H1 (cell line): Measurements from ENCODE around the gene CAVIN1. TPM values are rescaled to one million over a fixed set of nuclear protein-coding genes. Genes with fewer than 3 reads are reported as not detected.

Experiments
- CTCF ChIA-PET: fragments of 300-600 bp; sonication (Branson Sonifier 250); formaldehyde crosslinking; loops from one replicate; lab custom pipeline; 2021; ENCODE audit not compliant: partially characterized antibody; lab: Charles Lee
- POLR2A ChIA-PET: fragments of 300-600 bp; sonication (Branson Sonifier 250); formaldehyde crosslinking; loops from one replicate; lab custom pipeline; 2021; ENCODE audit warnings: inconsistent platforms; ENCODE audit not compliant: partially characterized antibody; lab: Charles Lee
- DNase-seq, 2 experiments: peaks; one replicate each; pipeline versions ENCODE4 v3.0.0 to v3.0.0-alpha.2; 2010 to 2022; ENCODE audit warnings: low spot score in 2 of 2, low read depth in 1 of 2, mixed read lengths in 1 of 2
- FAIRE-seq: peaks from 2 replicates; lab custom pipeline; 2011; peaks lifted over from hg19 to GRCh38; lab: Jason Lieb, UNC
- H2AFZ ChIP-seq: 2 replicates; pipeline ENCODE4 v1.8.1; 2012; ENCODE audit warnings: low read length, inconsistent platforms
- H2AK5ac ChIP-seq: 2 replicates; pipeline ENCODE4 v1.6.1; 2013; ENCODE audit warnings: low read depth, low read length
- H2BK120ac ChIP-seq: replicated peaks from 2 replicates; pipeline ENCODE3; 2013; ENCODE audit warnings: low read depth, low read length, inconsistent platforms
- H2BK12ac ChIP-seq: 2 replicates; pipeline ENCODE4 v1.6.1; 2013; ENCODE audit warnings: low read depth, low read length
- H2BK15ac ChIP-seq: 2 replicates; pipeline ENCODE4 v1.6.1; 2013; ENCODE audit warnings: low read length
- H2BK20ac ChIP-seq: 2 replicates; pipeline ENCODE4 v1.6.1; 2013; ENCODE audit warnings: low read length
- H2BK5ac ChIP-seq: 2 replicates; pipeline ENCODE4 v1.6.1; 2013; ENCODE audit warnings: low read depth, low read length
- H3K14ac ChIP-seq: 2 replicates; pipeline ENCODE4 v1.6.1; 2013; ENCODE audit warnings: inconsistent platforms; ENCODE audit not compliant: insufficient read length
- H3K18ac ChIP-seq: 2 replicates; pipeline ENCODE4 v1.6.1; 2013; ENCODE audit warnings: low read length; ENCODE audit errors: extremely low read depth
- H3K23ac ChIP-seq: 2 replicates; pipeline ENCODE4 v1.6.1; 2013; ENCODE audit warnings: inconsistent platforms; ENCODE audit not compliant: insufficient read length
- H3K23me2 ChIP-seq: 2 replicates; pipeline ENCODE4 v1.6.1; 2013; ENCODE audit warnings: low read depth, low read length
- H3K27ac ChIP-seq: 2 replicates; pipeline ENCODE4 v1.6.1; 2011; ENCODE audit warnings: low read depth, low read length, inconsistent platforms
- H3K27me3 ChIP-seq, 4 experiments: replicated peaks in 1 of 4; 1 replicate in 1 of 4; 2 replicates in 3 of 4; pipeline versions ENCODE4 v1.6.1 to v1.8.1; 2011 to 2013; ENCODE audit warnings: low read length in 3 of 4, mild to moderate bottlenecking in 3 of 4, inconsistent platforms in 2 of 4, mixed read lengths in 2 of 4, moderate library complexity in 1 of 4; ENCODE audit not compliant: control insufficient read depth in 3 of 4, insufficient read depth in 3 of 4; ENCODE audit errors: extremely low read depth in 1 of 4
- H3K36me3 ChIP-seq, 4 experiments: 2 replicates each; pipeline versions ENCODE4 v1.6.1 to v1.8.1; 2011 to 2013; ENCODE audit warnings: mild to moderate bottlenecking in 4 of 4, low read length in 3 of 4, moderate library complexity in 2 of 4, control low read depth in 1 of 4, inconsistent platforms in 1 of 4; ENCODE audit not compliant: insufficient read depth in 4 of 4, control insufficient read depth in 2 of 4
- H3K4ac ChIP-seq: replicated peaks from 2 replicates; pipeline ENCODE3; 2013; ENCODE audit warnings: low read length, low read depth, mixed read lengths, inconsistent platforms; ENCODE audit not compliant: insufficient read length
- H3K4me1 ChIP-seq, 4 experiments: replicated peaks in 1 of 4; 1 replicate in 1 of 4; 2 replicates in 3 of 4; pipeline versions ENCODE4 v1.6.1 to v1.8.1; 2011 to 2013; ENCODE audit warnings: low read length in 3 of 4, inconsistent platforms in 2 of 4, mixed read lengths in 1 of 4; ENCODE audit not compliant: insufficient read depth in 4 of 4, control insufficient read depth in 3 of 4
- H3K4me2 ChIP-seq, 2 experiments: 2 replicates each; pipeline versions ENCODE4 v1.6.1 to v1.8.1; 2011 to 2013; ENCODE audit warnings: low read depth in 2 of 2, low read length in 2 of 2, control low read depth in 1 of 2, inconsistent platforms in 1 of 2, mild to moderate bottlenecking in 1 of 2; ENCODE audit not compliant: insufficient read depth in 1 of 2
- H3K4me3 ChIP-seq, 4 experiments: fragments of 200-600, 300-600 bp in 1 of 4; sonication (generic), shearing (Covaris generic), sonication (Bioruptor Twin) in 1 of 4; 2 replicates each; pipeline versions ENCODE4 v1.5.1 to v1.8.1; 2011 to 2016; ENCODE audit warnings: low read length in 4 of 4, low read depth in 3 of 4, control low read depth in 2 of 4, inconsistent platforms in 2 of 4, mild to moderate bottlenecking in 2 of 4, mixed read lengths in 1 of 4, moderate library complexity in 1 of 4; ENCODE audit not compliant: insufficient read depth in 2 of 4; ENCODE audit errors: extremely low read depth in 1 of 4
- H3K56ac ChIP-seq: replicated peaks from 2 replicates; pipeline ENCODE3; 2013; ENCODE audit warnings: low read depth, mild to moderate bottlenecking, mixed read lengths, low read length, inconsistent platforms; ENCODE audit not compliant: insufficient read length
- H3K79me1 ChIP-seq: 2 replicates; pipeline ENCODE4 v1.6.1; 2013; ENCODE audit warnings: low read depth, low read length, control low read depth
- H3K79me2 ChIP-seq, 2 experiments: 2 replicates each; pipeline versions ENCODE4 v1.6.1 to v1.8.1; 2012 to 2013; ENCODE audit warnings: low read length in 2 of 2, mild to moderate bottlenecking in 2 of 2, inconsistent platforms in 1 of 2; ENCODE audit not compliant: insufficient read depth in 2 of 2, control insufficient read depth in 1 of 2
- H3K9ac ChIP-seq, 4 experiments: replicated peaks in 1 of 4; 1 replicate in 1 of 4; 2 replicates in 3 of 4; pipeline versions ENCODE4 v1.6.1 to v1.8.1; 2011 to 2013; ENCODE audit warnings: low read depth in 3 of 4, low read length in 3 of 4, control low read depth in 2 of 4, mild to moderate bottlenecking in 2 of 4, moderate library complexity in 2 of 4, inconsistent platforms in 1 of 4; ENCODE audit errors: extremely low read depth in 1 of 4
- H3K9me3 ChIP-seq, 2 experiments: 2 replicates each; pipeline versions ENCODE4 v1.6.1 to v1.8.1; 2012 to 2013; ENCODE audit warnings: mild to moderate bottlenecking in 2 of 2, moderate library complexity in 2 of 2, control low read depth in 1 of 2, inconsistent platforms in 1 of 2, low read depth in 1 of 2, low read length in 1 of 2, mixed read lengths in 1 of 2; ENCODE audit not compliant: insufficient read depth in 2 of 2
- H4K20me1 ChIP-seq, 2 experiments: replicated peaks in 1 of 2; 2 replicates each; pipeline versions ENCODE3 to v1.8.1; 2011 to 2013; ENCODE audit warnings: inconsistent platforms in 2 of 2, low read length in 2 of 2, mild to moderate bottlenecking in 1 of 2; ENCODE audit not compliant: insufficient read depth in 2 of 2, control insufficient read depth in 1 of 2
- H4K5ac ChIP-seq: 2 replicates; pipeline ENCODE4 v1.6.1; 2013; ENCODE audit warnings: low read length, low read depth, mixed read lengths, inconsistent platforms; ENCODE audit not compliant: insufficient read length
- H4K8ac ChIP-seq: 2 replicates; pipeline ENCODE4 v1.8.0; 2013; ENCODE audit warnings: mild to moderate bottlenecking, moderate library complexity, low read length, inconsistent platforms; ENCODE audit not compliant: insufficient read depth; ENCODE audit errors: extremely low read depth
- H4K91ac ChIP-seq: replicated peaks from 2 replicates; pipeline ENCODE3; 2013; ENCODE audit warnings: low read length, mixed read lengths, inconsistent platforms; ENCODE audit not compliant: insufficient read length
- CBX5 ChIP-seq: fragments of 300-800, 300-1000 bp; sonication (generic); IDR thresholded peaks from 2 replicates; pipeline ENCODE4 v1.7.1; 2016; ENCODE audit warnings: antibody characterized with exemption, low read length, low read depth
- CHD1 ChIP-seq: IDR thresholded peaks from 2 replicates; pipeline ENCODE4 v1.6.1; 2012; ENCODE audit warnings: low read depth, low read length, improper control_type of control experiment
- CHD2 ChIP-seq: IDR thresholded peaks from 2 replicates; pipeline ENCODE4 v1.6.1; 2012; ENCODE audit warnings: low read length, improper control_type of control experiment
- CTCF ChIP-seq, 3 experiments: IDR thresholded peaks; 1 replicate in 2 of 3; 2 replicates in 1 of 3; pipeline versions ENCODE4 v1.5.1 to v1.6.1; 2011; ENCODE audit warnings: low read length in 3 of 3, mild to moderate bottlenecking in 3 of 3, inconsistent platforms in 2 of 3, low read depth in 1 of 3, moderate library complexity in 1 of 3; ENCODE audit not compliant: insufficient read depth in 1 of 3; ENCODE audit errors: control extremely low read depth in 1 of 3
- EZH2 ChIP-seq: fragments of 200-600 bp; sonication (generic); IDR thresholded peaks from 2 replicates; pipeline ENCODE4 v1.7.1; 2012; ENCODE audit warnings: low read depth, mild to moderate bottlenecking, moderate library complexity, low read length, inconsistent platforms; ENCODE audit not compliant: severe bottlenecking
- FOSL1 ChIP-seq: IDR thresholded peaks from 2 replicates; pipeline ENCODE4 v1.6.1; 2011; ENCODE audit warnings: mild to moderate bottlenecking, low read depth, low read length, moderate library complexity; ENCODE audit not compliant: insufficient read depth
- JUN ChIP-seq: IDR thresholded peaks from 2 replicates; pipeline ENCODE4 v1.6.1; 2011; ENCODE audit warnings: low read depth, mild to moderate bottlenecking, improper control_type of control experiment, low read length
- KDM5A ChIP-seq: fragments of 200-600 bp; IDR thresholded peaks from 2 replicates; pipeline ENCODE4 v1.7.1; 2012; ENCODE audit warnings: mild to moderate bottlenecking, low read length, inconsistent platforms, mixed read lengths
- NANOG ChIP-seq: IDR thresholded peaks from 2 replicates; pipeline ENCODE4 v1.6.1; 2011; ENCODE audit warnings: low read length, low read depth, mild to moderate bottlenecking, inconsistent platforms; ENCODE audit not compliant: insufficient read depth, poor library complexity, severe bottlenecking
- SUZ12 ChIP-seq: fragments of 200-600 bp; sonication (generic); IDR thresholded peaks from 2 replicates; pipeline ENCODE4 v1.6.1; 2012; ENCODE audit warnings: mild to moderate bottlenecking, inconsistent platforms, low read length, moderate library complexity, mixed read lengths
- TBP ChIP-seq: IDR thresholded peaks from 2 replicates; pipeline ENCODE4 v1.6.1; 2011; ENCODE audit warnings: low read depth, low read length, improper control_type of control experiment
- ZNF274 ChIP-seq: IDR thresholded peaks from 2 replicates; pipeline ENCODE4 v1.7.0; 2012; ENCODE audit warnings: low read length, borderline replicate concordance; ENCODE audit errors: extremely low read depth
- WGBS, 2 experiments: shearing (Covaris generic) in 1 of 2; methylation state at CpG; one replicate each; pipeline versions ENCODE4 v1.1.6 to v1.1.7; 2013 to 2015; ENCODE audit warnings: low lambda C conversion rate in 2 of 2, mixed read lengths in 2 of 2, inconsistent platforms in 1 of 2, low coverage in 1 of 2, missing lambda C conversion rate in 1 of 2; ENCODE audit not compliant: insufficient replicate concordance in 2 of 2, insufficient coverage in 1 of 2, insufficient read length in 1 of 2; ENCODE audit errors: extremely low coverage in 1 of 2, missing lambda C conversion rate in 1 of 2; 5-methylcytosine and 5-hydroxymethylcytosine counted together
- polyA plus RNA-seq, 7 experiments: library from polyadenylated mRNA; depleted of rRNA in 3 of 7; stranded (reverse) in 5 of 7; unstranded in 2 of 7; fragments of >200 nt in 5 of 7; fragments of 200-250 nt in 2 of 7; gene quantifications; 1 replicate in 5 of 7; 2 replicates in 1 of 7; 4 replicates in 1 of 7; pipeline versions ENCODE4 v1.2.1 to v1.2.3, GENCODE V29; 2011 to 2013; ENCODE audit warnings: missing spikeins in 2 of 7, mixed read lengths in 2 of 7
- total RNA-seq: library from RNA; stranded (reverse); fragmentation: NEBNext Ultra II Directional; extraction: Animal tissue kit (Norgen Biotek cat#: 25700); gene quantifications from 2 replicates; pipeline ENCODE4 v1.2.1, GENCODE V29; 2021

The CAVIN1 gene
- total and polyA plus RNA-seq, 2 of the 8 experiments (the other 6 are each of a cell fraction or from before 2014, with no cell fraction given): 16.2 to 41.6 TPM

- Histone ChIP-seq H3K9me3 (no peaks in the 10 kb centered on the region), H3K27ac (no peak overlapping the region), H3K9ac (no peak overlapping the region), H2BK5ac (no peak overlapping the region), H3K27me3 (no peaks in the 10 kb centered on the region), H2AFZ (no peak overlapping the region), H4K20me1 (peaks cover 2 to 3% of the 10 kb centered on the region in 2 experiments), H4K91ac (no peak overlapping the region), H3K14ac (no peak overlapping the region), H3K4ac (no peak overlapping the region), H3K36me3 (no peaks in the 10 kb centered on the region), H3K4me3 (no peak overlapping the region), H4K5ac (no peak overlapping the region), H3K56ac (no peak overlapping the region), H2BK120ac (no peak overlapping the region), H2BK12ac (no peak overlapping the region), H4K8ac (peak overlapping the region; percentile 9; the same call in 1 of the 2 replicates), H3K23me2 (no peaks in the 10 kb centered on the region), H2BK15ac (no peak overlapping the region), H3K79me2 (no peaks in the 10 kb centered on the region; a peak in 1 of 4 replicates), H2AK5ac (no peak overlapping the region), H3K4me2 (no peak overlapping the region), H3K79me1 (peaks cover 5% of the 10 kb centered on the region), H3K4me1 (peaks cover 8 to 18% (median 13%) of the 10 kb centered on the region in 4 experiments), H3K18ac (no peak overlapping the region), H2BK20ac (no peak overlapping the region), H3K23ac (no peak overlapping the region)
- WGBS, 2 experiments: 89% methylated on average over 4 of the region's 4 CpGs; no CpG with 5 or more reads in 1 of the 2 experiments
- POLR2A ChIA-PET: interaction anchor here (3.8 kb wide), 1 partner anchor 12 kb away, joined by 12 read pairs; the partner anchor contains the start of gene CAVIN1
- DNase-seq: no peak
- FAIRE-seq: no peak
- CTCF ChIA-PET: interaction anchor here (0.6 to 23.6 kb wide), 4 partner anchors 9 to 1500 kb away, joined by 3 to 542 read pairs (median 3); no protein-coding TSS in a partner anchor
- TF ChIP-seq CBX5 (no peak), KDM5A (no peak), EZH2 (no peak), NANOG (no peak), CHD2 (no peak), CTCF (IDR thresholded peaks at IDR 0.05; ENCODE audit: control extremely low read depth in 1 of 3, insufficient read depth in 1 of 3, low read depth in 1 of 3, low read length in 3 of 3) (no peak), TBP (no peak), JUN (no peak), SUZ12 (no peak), ZNF274 (no peak), CHD1 (no peak), FOSL1 (no peak)
Observed at GRCh38 chr17:42411361-42411760, 11.7 kb downstream of the CAVIN1 start.
